ENCODE data around the gene PSME3IP1.

The PSME3IP1 gene

DNA sequence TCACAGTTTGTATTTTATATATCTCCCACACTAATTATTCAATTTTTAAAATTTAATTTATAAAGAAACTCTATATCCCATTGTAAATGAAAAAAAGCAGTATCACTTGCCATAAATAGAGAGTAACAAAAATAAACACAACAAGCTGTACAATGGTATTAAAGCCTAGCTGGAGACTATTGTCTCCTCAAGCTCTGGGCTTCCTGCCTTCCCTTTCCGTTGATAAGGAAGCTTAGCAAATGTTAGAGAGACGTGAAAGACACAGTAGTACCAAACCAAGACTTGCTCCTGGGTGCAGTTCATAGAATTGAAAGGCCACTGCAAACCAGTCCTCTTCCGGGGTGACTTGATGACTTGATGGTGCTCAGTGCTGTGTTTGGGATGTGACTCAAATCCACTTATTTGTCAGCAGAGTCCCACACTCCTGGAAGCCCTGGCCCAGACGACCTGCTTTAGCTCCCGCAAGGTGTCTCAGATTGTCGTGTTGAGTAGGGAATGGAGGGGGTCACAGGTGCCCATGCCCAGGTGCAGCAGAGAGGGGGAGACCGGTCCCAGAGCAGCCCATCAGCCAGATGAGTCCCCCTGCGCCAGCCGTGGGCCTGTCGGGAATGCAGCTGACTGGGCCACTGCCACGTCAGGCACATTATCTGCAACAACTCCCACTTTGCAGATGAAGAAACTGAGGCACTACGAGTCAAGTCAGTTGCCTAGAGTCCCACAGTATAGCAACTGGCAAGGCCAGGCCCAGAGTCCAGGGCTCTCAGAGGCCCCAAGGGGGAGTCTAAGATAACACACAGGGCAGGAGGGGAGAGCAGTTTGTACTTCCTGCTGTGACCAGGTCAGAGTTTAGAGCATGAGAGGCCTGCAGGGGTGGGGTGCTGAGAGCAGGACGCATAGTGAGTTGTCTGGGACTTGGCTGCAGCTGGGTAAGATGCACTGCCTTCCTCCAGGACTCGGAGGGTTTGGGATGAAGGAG is 40.5 kb downstream of the PSME3IP1 start:
- DNase-seq (ENCODE audit: low read depth in 1 of 2, low spot score in 1 of 2), result no peak

DNA sequence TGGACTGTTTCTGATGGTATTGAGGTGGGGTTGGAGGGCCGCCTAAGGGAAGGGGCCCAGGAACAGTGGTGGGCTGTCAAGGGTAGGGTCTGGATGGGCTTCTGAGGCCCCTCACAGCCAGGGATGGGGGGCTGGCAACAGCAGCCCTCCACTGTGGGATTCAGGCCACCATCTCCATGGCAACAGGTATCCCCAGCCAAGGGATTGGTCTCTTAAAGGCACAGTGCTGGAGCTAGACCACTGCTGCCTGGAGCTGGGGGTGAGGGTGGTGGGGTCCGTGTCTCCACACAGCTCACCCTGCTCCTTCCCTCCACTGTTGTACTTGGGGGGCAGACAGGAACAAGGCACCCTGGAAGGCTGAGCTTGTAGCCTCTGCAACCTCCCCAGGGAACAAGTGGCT is 41.8 kb downstream of the PSME3IP1 start:
- no peak for DNase-seq (ENCODE audit: low read depth in 1 of 2, low spot score in 1 of 2)

DNA sequence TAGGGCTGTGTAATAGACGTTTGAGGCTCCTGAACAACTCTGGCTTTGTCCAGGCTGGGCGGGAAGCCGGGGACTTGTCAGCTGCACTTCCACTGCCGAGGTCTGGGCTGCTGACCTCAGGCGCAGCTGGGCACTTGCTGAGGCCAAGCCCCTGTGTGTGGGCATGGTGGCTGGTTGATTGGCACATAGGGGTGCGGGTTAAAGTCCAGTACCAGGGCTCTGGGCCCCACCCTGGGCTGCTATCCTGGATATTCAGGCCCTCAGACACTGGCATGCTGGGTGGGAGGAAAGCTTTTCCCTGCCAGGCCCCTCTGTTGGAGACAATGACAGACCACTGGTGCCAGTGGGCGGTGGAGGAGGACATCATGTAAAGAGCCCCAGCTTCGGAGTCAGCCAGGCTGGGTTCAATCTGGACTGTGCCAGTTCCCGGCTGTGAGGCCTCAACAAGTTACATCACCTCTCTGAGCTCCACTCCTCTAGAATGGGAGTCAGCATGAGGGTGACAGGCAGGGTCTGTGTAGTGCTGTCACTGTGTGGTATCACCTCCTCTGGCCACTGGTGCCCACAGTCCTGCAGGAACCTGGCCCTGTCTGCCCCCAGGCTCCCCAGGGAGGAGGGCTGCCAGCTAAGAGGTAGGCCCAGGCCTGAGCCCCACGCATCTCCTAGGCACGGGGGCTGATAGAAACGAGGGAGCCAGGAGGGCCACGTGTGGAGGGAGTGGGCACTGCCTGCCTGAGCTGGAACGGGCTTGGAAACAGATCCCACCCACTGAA is 42.5 kb downstream of the PSME3IP1 start:
- no peak for DNase-seq (ENCODE audit: low read depth in 1 of 2, low spot score in 1 of 2)

DNA sequence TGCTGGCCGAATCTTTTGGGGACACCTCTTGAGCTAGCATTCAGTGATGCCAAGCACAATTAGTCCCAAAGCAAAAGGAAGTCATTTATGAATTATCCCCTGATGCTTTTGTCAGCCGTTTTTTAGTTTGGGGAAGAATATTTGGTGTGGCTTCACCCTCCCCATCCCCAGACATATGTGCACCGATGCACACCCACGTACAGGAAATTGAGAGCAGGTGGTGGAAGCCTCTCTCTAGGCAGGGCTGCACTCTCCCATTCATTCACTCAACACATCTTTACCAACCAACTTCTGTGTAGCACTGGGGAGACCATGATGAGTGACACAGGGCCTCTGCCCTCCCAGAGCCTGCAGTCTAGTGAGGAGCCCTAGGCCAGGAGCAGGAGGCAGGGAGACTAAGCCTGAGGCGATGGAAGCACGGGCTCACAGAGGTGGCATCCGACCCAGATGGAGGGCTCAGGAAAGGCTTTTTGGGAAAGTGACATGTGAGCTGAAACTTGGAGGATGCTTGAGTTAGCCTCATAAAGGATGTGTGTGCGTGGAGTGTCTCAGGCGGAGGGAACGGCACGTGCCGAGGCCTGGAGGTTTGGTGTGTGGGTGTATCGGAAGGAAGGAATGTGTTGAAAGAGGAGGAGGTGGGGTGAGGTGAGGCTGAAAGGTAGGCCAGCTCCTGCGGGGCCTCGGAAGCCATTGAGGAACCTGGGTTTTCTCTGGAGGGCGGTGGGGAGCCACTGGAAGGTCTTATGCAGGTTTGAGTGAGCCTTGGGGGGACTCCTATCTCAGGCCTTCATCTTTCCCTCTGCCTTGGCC is 43.8 kb downstream of the PSME3IP1 start:
- no peak for DNase-seq (ENCODE audit: low read depth in 1 of 2, low spot score in 1 of 2)

DNA sequence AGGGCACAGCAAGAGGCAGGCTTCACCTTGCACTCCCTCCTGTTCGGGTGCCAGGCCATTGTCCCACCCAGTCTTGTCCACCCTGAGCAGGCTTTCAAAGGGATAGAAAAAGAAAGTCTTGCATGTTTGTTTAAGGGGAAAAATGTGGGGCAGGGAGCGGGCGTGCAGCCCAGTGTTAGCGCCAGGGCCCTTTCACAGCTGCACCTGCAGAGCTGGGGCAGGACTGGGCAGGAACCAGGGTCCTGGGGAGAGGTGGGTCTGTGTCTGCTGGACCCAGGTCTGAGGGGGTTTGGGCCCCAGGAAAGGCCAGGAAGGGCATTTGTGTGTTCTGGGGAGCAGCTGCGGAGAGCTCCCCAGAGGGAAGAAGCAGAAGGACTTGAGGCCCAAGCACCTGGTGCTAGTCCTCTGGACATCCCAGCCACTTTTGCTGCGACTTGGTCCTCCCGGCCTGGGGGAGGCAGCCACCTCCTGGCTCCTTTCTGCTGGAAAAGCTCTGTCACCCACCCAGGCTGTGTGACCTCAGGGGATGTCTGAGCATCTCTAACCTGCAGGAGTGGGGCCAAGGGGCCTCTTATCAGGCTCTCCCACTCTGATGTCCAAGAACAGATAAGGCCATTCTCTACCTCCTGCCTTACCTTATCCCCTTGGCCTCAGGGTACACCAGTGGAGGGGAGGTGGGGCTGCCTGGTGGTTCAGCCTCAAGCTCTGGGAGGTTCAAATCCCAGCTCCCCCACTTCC is 44.7 kb downstream of the PSME3IP1 start:
- DNase-seq (ENCODE audit: low read depth in 1 of 2, low spot score in 1 of 2), result no peak

DNA sequence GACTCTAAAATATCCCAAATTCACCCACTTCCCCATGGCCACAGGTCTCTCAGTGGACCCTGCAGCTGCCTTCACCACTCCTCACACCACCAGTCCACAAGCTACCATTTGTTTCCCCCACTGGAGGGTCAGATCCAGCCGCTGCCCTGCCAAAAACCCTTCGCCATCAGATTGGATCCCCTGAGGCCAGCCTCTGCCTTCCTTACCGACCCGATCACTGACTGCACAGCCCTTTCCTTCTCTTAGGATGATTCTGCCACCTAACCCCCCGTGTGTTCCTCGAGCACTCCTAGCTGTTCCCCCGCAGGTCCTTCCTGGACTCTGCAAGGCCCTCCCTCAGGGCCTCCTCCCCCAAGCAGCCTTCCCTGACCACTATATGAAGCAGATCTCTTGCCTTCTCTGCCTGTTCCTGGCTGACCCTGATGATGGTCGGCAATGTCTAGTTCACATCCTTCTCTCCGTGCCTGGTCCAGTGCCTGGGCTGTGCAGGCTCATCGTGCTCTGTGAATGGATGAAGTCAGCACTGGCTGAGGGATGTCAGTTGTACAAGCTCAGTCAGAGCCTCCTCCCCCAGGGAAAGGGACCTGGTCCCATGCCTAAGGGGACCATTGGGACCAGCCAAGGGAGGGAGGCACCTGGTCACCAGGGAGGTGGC is 47.4 kb downstream of the PSME3IP1 start:
- DNase-seq (ENCODE audit: low read depth in 1 of 2, low spot score in 1 of 2), result no peak

DNA sequence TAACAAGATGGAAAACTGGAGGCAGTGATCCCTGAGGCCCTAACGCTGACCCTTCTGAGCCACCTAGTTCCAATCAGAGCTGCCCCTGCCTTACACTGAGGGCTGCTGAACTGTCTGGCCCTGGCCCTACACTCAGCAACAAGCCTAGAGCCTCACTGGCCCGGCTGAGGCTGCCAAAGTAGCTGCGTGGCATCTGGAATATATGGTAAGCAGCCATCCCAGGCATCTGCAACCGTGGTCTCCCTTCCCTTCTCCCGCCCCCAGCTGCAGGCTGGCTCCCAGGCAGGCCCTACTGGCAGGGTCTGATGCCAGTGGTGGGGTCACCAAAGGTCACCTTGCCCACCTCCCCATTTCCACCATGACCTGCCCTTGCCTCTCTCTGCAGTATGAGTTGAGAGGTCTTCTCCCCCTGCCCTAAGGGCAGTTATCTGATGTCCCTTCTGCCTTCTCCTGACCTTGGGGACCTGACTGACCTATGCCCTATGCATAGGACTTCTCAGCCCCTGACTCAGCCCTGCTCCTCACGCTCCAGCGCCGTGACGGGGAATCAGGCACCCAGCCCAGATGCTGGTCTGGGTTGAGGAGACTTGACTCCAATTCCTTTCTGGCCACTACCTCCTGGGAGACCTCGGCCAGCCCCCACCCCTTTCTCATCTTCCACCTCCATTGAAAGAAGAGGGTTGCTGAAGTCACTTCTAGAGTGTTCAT is 48.1 kb downstream of the PSME3IP1 start:
- no peak for DNase-seq (ENCODE audit: low read depth in 1 of 2, low spot score in 1 of 2)

DNA sequence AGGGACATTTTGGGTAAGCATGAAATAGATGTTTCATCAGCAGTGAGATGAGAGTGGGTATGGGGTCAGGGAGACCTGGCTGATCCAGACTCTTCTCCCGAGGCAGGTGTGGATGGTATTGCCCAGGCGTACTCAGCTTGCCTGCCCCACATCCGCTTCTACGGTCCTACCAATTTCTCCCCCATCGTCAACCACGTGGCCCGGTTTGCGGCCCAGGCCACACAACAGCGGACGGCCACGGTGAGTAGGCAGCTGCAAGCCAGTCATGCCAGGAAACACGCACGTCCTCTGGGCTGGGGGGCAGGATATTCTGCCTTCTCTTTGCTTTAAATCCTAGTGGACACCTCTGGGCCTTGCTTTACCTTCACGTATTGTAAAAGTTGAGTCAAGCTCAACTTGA is 48.8 kb downstream of the PSME3IP1 start:
- no peak for DNase-seq (ENCODE audit: low read depth in 1 of 2, low spot score in 1 of 2)

DNA sequence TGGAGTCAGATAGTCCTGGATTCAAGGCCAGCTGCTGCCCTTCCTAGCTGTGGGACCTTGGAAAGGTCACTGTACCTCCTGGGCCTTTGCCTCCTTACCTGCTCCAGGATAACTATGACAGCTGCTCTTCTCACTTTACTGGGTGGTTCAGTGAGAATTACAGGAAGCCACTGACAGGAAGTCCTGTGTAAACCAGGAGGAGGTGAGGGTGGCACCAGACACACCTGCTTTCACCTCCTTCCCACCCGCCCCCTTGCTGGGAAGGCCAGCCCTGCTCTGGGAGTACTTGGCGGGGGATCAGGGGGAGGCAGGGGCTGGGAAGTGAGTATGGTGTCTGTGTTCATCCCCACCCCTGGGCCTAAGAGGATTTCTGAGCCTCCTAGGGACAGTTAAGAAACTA is 50.9 kb downstream of the PSME3IP1 start:
- no peak for DNase-seq (ENCODE audit: low read depth in 1 of 2, low spot score in 1 of 2)

DNA sequence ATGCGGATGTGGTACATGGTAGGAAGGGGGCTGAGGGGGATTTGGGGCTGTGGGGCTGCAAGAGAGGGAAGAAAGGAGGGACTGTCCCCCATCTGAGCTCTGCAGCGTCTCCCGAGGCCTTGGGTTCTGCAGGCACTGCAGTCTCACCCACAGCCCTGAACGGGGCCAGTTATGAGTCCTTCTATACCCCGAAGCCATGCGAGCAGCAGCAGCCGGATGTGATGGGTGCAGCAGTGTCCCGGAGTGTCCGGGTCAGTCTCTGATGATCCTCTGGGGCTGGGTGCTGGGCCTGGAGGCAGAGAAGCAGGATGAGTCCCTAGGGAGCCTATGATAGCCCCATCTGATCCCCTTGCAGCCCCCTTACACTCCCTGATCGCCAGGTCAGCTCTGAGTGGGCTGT is 52.0 kb downstream of the PSME3IP1 start:
- no peak for DNase-seq (ENCODE audit: low read depth in 1 of 2, low spot score in 1 of 2)

DNA sequence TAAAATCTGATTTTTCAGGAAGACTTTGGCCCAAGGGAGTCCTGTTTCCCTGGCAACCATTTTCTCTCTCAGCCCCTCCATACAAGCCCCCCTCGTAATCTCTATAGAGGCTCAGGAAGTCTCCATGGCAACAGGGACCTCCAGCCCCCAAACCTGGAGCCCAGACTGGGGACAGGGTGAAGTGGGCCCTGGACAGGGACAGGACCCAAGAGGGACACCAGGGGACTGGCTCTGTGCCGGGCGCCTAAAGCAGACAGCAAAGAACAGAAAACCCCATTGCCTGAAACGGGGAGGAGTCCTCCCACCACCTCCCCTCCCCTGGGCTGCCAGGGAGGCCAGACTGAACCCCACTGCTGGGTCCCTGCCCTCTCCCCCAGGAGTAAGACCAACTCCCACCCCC is 52.8 kb downstream of the PSME3IP1 start:
- DNase-seq (ENCODE audit: low read depth in 1 of 2, low spot score in 1 of 2), result no peak

DNA sequence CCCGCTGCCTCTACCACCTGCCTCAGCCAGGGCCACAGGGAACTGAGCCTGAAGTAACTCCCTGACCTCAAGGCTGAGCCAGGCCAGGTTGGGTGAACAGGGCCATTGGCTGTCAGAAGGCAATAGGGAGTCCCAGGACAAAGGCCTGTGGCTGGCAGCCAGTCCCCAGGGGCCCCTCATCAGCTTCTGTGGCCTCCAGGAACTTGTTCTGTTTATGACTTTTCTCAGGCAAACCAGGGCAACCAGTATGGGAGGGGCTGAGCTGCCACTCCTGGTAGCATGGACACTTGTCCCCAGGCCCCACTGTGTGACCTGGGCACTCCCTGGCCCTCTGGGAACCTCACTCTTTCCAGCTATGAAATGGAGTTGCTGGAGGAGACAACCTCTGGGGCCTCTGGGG is 53.4 kb downstream of the PSME3IP1 start:
- DNase-seq (ENCODE audit: low read depth in 1 of 2, low spot score in 1 of 2), result no peak

DNA sequence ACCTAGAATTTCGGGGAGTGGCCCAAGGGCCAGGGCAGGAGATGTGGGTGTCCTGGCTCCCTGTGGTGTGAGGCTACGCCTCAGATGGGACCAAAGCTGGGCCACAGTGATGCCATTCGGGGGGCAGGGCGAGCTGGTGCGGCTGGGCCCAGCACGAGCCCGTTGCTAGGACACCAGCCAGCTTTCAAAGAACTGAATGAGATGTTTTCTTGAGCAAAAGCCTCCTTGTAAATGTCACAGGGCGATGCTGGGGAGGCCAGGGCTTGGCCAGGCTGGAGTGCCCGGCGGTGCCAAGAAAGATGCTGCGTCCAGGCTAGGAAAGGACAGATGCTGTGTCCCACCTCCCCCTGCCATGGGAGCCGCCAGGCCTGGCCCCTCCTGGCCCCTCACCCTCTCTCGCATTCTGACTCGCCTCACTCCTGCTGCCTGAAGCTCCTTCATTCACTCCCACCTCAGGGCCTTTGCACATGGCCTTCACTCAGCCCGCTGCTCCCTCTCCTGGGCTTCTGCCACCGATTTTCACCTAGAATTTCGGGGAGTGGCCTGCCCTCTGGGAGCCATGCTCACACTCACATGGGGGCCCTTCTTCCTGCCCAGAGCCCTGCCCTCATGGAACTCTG is 54.4 kb downstream of the PSME3IP1 start:
- no peak for DNase-seq (ENCODE audit: low read depth in 1 of 2, low spot score in 1 of 2)

DNA sequence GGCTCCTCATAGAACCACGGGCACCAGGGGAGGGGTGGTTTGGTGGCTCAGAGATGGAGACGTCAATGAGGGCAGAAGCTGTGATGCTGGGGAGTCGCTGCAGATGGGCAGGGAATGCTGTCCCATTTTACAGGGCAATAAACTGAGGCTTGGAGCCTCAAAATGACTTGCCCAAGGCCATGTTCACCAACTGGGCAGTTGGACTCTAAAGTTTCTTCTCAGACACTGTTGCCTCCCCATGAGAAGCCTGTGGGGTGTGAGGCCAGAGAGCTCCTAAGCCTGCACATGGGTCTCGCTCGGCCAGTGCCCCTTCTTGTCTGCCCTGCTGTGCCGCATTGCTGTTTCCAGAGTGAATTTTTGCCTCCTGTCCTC is 54.9 kb downstream of the PSME3IP1 start:
- DNase-seq (ENCODE audit: low read depth in 1 of 2, low spot score in 1 of 2), result no peak

DNA sequence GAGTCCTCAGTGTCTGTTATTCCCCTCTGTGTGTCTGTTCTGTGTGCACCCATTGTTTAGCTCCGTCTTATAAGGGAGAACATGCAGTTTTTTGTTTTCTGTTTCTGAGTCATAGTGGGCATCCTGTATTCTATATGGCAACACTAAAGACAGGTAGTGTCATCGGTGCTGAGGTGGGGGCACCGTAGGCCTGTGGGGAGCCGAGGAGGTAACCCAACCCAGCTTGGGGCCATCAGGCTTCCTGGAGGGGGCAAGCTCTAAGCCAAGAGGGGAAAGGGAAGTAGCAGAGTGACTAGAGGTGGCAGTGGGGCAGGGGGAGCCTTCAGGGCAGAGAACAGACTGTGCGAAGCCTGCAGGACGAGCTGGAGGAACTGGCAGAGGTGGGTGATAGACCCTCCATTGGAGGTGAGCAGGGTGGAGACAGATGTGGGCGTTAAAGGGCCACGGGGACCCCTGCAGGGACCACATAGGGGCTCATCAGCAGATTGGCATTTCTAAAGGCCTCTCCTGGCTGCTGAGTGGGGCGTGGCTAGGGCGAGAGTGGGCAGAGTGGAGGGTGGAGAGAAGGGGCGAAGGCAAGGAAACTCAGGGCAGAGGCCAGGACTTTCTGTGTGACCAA is 57.0 kb downstream of the PSME3IP1 start:
- no peak for DNase-seq (ENCODE audit: low read depth in 1 of 2, low spot score in 1 of 2)

DNA sequence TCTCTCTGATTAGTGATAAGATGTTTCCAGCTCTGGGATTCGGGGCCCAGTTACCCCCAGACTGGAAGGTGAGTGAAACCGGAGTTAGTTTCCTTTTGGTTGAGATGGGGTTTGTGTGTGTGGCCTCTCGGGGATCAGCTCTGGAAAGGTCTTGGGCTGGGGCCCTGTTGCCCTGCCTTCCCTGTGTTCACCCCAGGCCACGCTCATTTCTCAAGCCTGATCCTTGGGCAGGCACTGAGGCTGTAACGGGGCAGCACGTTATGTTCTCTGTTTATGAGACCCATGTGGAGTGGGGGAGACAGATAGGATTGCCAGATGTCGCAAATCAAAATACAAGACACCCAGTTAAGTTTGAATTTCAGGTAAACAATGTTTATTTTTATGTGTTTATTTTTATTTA is 58.0 kb downstream of the PSME3IP1 start:
- no peak for DNase-seq (ENCODE audit: low read depth in 1 of 2, low spot score in 1 of 2)

DNA sequence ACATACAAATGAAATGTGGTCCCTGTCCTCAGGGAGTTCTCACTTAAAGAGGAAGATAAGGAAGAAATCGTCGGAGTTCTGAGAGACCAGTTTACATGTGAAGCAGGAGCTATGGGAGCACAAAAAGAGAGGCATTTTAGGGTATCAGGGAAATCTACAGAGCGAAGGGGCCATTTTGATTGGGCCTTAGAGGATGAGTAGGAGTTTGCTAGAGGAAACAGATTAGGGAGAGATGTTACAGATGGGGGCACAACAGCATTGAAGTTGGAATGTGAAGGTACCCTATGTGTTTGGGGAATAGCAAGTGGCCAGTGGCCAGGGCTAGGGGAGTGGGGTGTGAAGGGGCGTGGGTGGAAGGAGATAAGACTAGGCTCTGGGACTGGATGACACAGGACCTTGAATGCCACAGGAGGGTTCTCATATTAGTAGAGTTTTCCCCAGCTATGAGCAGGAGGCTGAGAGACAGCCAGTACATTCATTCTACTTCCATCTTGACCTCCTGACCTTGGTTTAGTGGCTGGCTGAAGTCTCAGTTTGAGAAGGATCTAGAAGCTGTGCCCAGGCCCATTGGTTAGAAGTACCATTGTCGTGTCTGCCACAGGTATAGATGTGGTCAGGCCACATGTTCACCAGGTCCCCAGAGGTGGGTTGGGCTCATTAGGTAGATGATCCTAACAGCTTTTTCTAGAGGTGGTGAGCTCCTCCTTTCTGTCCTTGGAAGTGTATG is 58.6 kb downstream of the PSME3IP1 start:
- no peak for DNase-seq (ENCODE audit: low read depth in 1 of 2, low spot score in 1 of 2)

DNA sequence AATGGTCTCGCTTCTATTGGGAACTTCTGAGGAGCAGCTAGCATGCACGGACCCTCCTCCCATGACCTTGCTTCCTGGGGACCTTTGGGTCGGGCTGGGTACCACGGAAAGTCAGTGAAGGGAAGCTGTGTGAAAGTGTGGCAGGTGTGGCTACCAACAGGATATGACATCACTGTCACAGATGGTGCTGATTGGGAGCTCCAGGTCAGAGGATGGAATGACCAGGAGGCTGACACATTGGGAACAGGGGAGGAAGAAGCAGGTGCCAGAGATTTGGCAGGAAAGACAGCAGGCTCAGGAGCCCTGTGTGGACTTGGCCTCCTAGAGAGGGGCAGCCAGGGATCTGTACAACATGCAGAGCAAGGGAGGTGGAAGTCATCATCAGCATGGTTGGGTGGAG is 59.4 kb downstream of the PSME3IP1 start:
- DNase-seq (ENCODE audit: low read depth in 1 of 2, low spot score in 1 of 2), result no peak
